HepG2 (cell line): ENCODE results near the gene DENND4B. TPM values are rescaled to one million over a fixed set of nuclear protein-coding genes. Genes with fewer than 3 reads are reported as not detected.
A peak's percentile ranks its signal among the peaks of the same experiment; 100 is the strongest.

Experiments
- CREB1 ChIP-seq, 2 experiments: fragments of 450-650 bp in 1 of 2; IDR thresholded peaks; 2 replicates each; pipeline ENCODE4 v1.6.1; 2016 to 2017; ENCODE audit warnings: control low read depth in 1 of 2, mild to moderate bottlenecking in 1 of 2, missing compliant biosample characterization in 1 of 2, missing genetic modification characterization in 1 of 2
- FOXO1 ChIP-seq: sonication (generic); formaldehyde crosslinking; IDR thresholded peaks from 2 replicates; pipeline ENCODE4 v1.4.0; 2020; ENCODE audit warnings: missing genetic modification reagents
- NCOA1 ChIP-seq: sonication (generic); formaldehyde crosslinking; IDR thresholded peaks from 2 replicates; pipeline ENCODE4 v1.9.0; 2021; ENCODE audit warnings: missing genetic modification reagents
- PHF8 ChIP-seq: sonication (generic); formaldehyde crosslinking; IDR thresholded peaks from 2 replicates; pipeline ENCODE4 v1.5.0; 2020; ENCODE audit warnings: missing genetic modification reagents
- RFXANK ChIP-seq: IDR thresholded peaks from 2 replicates; pipeline ENCODE4 v1.6.1; 2016
- SALL2 ChIP-seq: sonication (generic); formaldehyde crosslinking; IDR thresholded peaks from 2 replicates; pipeline ENCODE4 v1.8.1; 2023; ENCODE audit warnings: mild to moderate bottlenecking, missing genetic modification reagents, inconsistent platforms
- XBP1 ChIP-seq: sonication (generic); formaldehyde crosslinking; IDR thresholded peaks from 2 replicates; pipeline ENCODE4 v1.5.0; 2020; ENCODE audit warnings: missing genetic modification reagents
- ZBTB7B ChIP-seq: sonication (generic); formaldehyde crosslinking; IDR thresholded peaks from 2 replicates; pipeline ENCODE4 v1.4.0; 2020; ENCODE audit warnings: missing genetic modification reagents
- ZNF782 ChIP-seq: sonication (generic); formaldehyde crosslinking; IDR thresholded peaks from 2 replicates; pipeline ENCODE4 v1.4.0; 2020; ENCODE audit warnings: missing genetic modification reagents, mild to moderate bottlenecking, borderline replicate concordance
- polyA plus RNA-seq, 8 experiments: library from polyadenylated mRNA; depleted of rRNA in 3 of 8; stranded (reverse) in 7 of 8; unstranded in 1 of 8; fragments of >200 nt; fragmentation: Illumina TruSeq in 4 of 8; extraction: Trizol in 4 of 8; gene quantifications; 2 replicates each; pipeline versions ENCODE4 v1.2.1 to v1.2.3, GENCODE V29; 2011 to 2016; ENCODE audit warnings: low read depth in 4 of 8, missing spikeins in 1 of 8, mixed read lengths in 1 of 8; ENCODE audit not compliant: insufficient read depth in 1 of 8
- total RNA-seq, 5 experiments: library from RNA; depleted of rRNA; stranded (reverse); fragments of >200 nt; fragmentation: Illumina TruSeq; extraction: Trizol; gene quantifications; 2 replicates each; pipeline ENCODE4 v1.2.3, GENCODE V29; 2016; ENCODE audit warnings: low read depth in 1 of 5
- TF ChIP-seq, protein P1 (sequence below): sonication (generic); formaldehyde crosslinking; IDR thresholded peaks from 2 replicates; pipeline ENCODE4 v1.4.0; 2020; ENCODE audit warnings: mild to moderate bottlenecking, missing genetic modification reagents
- TF ChIP-seq, protein P2 (sequence below): sonication (generic); formaldehyde crosslinking; IDR thresholded peaks from 2 replicates; pipeline ENCODE4 v1.4.0; 2020; ENCODE audit warnings: missing genetic modification reagents
- TF ChIP-seq, protein P3 (sequence below): sonication (generic); formaldehyde crosslinking; IDR thresholded peaks from 2 replicates; pipeline ENCODE4 v1.4.0; 2020; ENCODE audit warnings: mild to moderate bottlenecking, missing genetic modification reagents, borderline replicate concordance
- TF ChIP-seq, protein P4 (sequence below): IDR thresholded peaks from 2 replicates; pipeline ENCODE4 v1.6.1; 2012; ENCODE audit warnings: inconsistent platforms

Gene DENND4B
- total and polyA plus RNA-seq, 2 of the 13 experiments (the other 11 are each of a cell fraction or from before 2014, with no cell fraction given): 15.1 to 20.3 TPM

DNA sequence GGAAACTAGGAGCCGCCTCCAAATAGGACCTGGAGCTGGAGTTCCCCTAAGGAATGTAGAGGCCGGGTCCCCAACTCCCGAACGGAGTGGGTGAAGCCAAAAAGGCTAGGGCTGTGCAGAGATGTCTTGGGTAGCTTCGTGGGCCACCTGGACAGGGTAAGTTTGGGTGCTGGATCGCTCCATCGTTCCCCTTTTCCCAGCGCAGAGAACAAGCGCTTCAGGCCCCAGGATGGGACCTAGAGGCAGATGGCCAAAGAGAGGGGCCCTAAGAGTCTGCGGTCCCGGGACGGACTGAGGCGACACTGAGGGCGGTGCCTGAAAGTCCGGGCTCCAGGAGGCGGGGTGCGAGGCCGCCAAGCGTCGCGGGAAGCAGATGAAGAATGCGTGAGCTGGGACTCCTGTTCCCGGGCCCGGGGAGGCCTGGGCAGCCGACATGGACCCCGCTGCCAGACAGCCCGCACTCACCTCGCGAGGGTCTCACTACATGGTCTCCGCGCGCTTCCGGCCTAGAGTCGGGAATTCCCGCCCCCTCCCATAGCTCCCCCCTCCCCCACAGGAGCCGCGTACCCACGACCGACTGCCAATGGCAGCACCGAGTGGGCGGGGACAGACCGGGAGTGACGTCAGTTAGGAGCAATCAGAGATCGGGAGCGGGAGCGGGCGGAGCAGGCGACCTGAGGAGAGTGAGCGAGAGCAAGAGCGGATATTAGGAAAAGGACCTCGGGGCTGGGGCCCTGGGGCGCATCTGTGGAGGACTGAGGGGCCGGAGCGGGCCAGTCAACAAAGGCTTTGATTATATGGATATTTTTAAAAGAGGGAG, 16.7 kb upstream of the DENND4B start, which contains the start of gene SLC39A1 (continued):
- TF ChIP-seq, protein P1, sequence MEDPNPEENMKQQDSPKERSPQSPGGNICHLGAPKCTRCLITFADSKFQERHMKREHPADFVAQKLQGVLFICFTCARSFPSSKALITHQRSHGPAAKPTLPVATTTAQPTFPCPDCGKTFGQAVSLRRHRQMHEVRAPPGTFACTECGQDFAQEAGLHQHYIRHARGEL (CRISPR knock-in tag): no peak
- peak; percentile 95 for TF ChIP-seq CREB1 (IDR thresholded peaks at IDR 0.05)
- peak; percentile 90 for TF ChIP-seq CREB1 (CRISPR knock-in tag; IDR thresholded peaks at IDR 0.05)
- TF ChIP-seq FOXO1 (CRISPR knock-in tag): peak; percentile 21; the same call in 1 of the 2 replicates
- TF ChIP-seq, protein P2, sequence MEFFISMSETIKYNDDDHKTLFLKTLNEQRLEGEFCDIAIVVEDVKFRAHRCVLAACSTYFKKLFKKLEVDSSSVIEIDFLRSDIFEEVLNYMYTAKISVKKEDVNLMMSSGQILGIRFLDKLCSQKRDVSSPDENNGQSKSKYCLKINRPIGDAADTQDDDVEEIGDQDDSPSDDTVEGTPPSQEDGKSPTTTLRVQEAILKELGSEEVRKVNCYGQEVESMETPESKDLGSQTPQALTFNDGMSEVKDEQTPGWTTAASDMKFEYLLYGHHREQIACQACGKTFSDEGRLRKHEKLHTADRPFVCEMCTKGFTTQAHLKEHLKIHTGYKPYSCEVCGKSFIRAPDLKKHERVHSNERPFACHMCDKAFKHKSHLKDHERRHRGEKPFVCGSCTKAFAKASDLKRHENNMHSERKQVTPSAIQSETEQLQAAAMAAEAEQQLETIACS: no peak
- peak; percentile 67 for TF ChIP-seq SALL2
- TF ChIP-seq ZBTB7B (CRISPR knock-in tag): 0 out of 2 replicates have a peak, but pooled peaks have one; percentile 43
- TF ChIP-seq, protein P3, sequence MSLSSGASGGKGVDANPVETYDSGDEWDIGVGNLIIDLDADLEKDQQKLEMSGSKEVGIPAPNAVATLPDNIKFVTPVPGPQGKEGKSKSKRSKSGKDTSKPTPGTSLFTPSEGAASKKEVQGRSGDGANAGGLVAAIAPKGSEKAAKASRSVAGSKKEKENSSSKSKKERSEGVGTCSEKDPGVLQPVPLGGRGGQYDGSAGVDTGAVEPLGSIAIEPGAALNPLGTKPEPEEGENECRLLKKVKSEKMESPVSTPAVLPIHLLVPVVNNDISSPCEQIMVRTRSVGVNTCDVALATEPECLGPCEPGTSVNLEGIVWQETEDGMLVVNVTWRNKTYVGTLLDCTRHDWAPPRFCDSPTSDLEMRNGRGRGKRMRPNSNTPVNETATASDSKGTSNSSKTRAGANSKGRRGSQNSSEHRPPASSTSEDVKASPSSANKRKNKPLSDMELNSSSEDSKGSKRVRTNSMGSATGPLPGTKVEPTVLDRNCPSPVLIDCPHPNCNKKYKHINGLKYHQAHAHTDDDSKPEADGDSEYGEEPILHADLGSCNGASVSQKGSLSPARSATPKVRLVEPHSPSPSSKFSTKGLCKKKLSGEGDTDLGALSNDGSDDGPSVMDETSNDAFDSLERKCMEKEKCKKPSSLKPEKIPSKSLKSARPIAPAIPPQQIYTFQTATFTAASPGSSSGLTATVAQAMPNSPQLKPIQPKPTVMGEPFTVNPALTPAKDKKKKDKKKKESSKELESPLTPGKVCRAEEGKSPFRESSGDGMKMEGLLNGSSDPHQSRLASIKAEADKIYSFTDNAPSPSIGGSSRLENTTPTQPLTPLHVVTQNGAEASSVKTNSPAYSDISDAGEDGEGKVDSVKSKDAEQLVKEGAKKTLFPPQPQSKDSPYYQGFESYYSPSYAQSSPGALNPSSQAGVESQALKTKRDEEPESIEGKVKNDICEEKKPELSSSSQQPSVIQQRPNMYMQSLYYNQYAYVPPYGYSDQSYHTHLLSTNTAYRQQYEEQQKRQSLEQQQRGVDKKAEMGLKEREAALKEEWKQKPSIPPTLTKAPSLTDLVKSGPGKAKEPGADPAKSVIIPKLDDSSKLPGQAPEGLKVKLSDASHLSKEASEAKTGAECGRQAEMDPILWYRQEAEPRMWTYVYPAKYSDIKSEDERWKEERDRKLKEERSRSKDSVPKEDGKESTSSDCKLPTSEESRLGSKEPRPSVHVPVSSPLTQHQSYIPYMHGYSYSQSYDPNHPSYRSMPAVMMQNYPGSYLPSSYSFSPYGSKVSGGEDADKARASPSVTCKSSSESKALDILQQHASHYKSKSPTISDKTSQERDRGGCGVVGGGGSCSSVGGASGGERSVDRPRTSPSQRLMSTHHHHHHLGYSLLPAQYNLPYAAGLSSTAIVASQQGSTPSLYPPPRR (CRISPR knock-in tag): peak; percentile 28; the same call in 1 of the 2 replicates
- TF ChIP-seq RFXANK (CRISPR knock-in tag): no peak
- TF ChIP-seq PHF8 (CRISPR knock-in tag): peak; percentile 52; the same call in 1 of the 2 replicates
- TF ChIP-seq ZNF782 (CRISPR knock-in tag): peak; percentile 30; the same call in 1 of the 2 replicates
- TF ChIP-seq, protein P4, sequence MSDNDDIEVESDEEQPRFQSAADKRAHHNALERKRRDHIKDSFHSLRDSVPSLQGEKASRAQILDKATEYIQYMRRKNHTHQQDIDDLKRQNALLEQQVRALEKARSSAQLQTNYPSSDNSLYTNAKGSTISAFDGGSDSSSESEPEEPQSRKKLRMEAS: peak; percentile 59; the same call in 1 of the 2 replicates
- TF ChIP-seq XBP1 (CRISPR knock-in tag): no peak
- TF ChIP-seq NCOA1 (CRISPR knock-in tag): peak; percentile 83; the same call in 1 of the 2 replicates
